Uterus (tissue), 2 donors: Measurements from ENCODE around the gene CDH2.

Experiments used
- POLR2A ChIP-seq, 2 donors: fragments of 450-650 bp; IDR thresholded peaks; one replicate each; pipeline ENCODE4 v1.6.1; 2016; ENCODE audit warnings: antibody characterized with exemption in 2 of 2, mild to moderate bottlenecking in 1 of 2, moderate library complexity in 1 of 2
- TF ChIP-seq, protein P1 (sequence below), 4 experiments: fragments of 200-600 bp in 2 of 4; fragments of 450-650 bp in 2 of 4; sonication (generic) in 2 of 4; IDR thresholded peaks; one replicate each; pipeline ENCODE4 v1.5.1; 2016 to 2019; ENCODE audit warnings: antibody characterized with exemption in 4 of 4, mild to moderate bottlenecking in 2 of 4, moderate library complexity in 1 of 4

DNA sequence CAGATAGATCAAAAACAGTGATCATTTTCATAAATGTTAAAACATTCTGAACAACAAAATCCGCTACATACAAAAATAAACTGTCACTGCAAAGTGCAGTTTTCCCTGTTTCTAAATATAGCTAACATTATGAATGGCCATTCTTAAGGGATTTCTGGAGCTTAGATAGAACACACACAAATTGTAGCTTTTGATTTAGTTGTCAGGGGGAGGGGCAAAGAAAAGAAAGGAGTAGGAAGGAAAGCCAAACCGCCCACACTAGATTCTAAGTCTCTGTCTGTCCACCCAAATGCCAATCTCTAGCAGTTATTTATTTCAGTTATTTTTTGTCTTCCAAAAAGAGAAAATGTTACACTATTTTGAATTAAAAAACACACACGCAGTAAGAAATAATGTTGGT is 182.4 kb downstream of the CDH2 start:
- no peak for TF ChIP-seq POLR2A (IDR thresholded peaks at IDR 0.05)
- TF ChIP-seq, protein P1, sequence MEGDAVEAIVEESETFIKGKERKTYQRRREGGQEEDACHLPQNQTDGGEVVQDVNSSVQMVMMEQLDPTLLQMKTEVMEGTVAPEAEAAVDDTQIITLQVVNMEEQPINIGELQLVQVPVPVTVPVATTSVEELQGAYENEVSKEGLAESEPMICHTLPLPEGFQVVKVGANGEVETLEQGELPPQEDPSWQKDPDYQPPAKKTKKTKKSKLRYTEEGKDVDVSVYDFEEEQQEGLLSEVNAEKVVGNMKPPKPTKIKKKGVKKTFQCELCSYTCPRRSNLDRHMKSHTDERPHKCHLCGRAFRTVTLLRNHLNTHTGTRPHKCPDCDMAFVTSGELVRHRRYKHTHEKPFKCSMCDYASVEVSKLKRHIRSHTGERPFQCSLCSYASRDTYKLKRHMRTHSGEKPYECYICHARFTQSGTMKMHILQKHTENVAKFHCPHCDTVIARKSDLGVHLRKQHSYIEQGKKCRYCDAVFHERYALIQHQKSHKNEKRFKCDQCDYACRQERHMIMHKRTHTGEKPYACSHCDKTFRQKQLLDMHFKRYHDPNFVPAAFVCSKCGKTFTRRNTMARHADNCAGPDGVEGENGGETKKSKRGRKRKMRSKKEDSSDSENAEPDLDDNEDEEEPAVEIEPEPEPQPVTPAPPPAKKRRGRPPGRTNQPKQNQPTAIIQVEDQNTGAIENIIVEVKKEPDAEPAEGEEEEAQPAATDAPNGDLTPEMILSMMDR (IDR thresholded peaks at IDR 0.05): no peak
